Natural killer cell (primary cell): Measurements from ENCODE around the gene CST11. TPM values are rescaled to one million over a fixed set of nuclear protein-coding genes. Genes with fewer than 3 reads are reported as not detected.
A peak's percentile ranks its signal among the peaks of the same experiment; 100 is the strongest.

Source experiments
- ATAC-seq, 3 donors: fragments of 150-1000 bp in 2 of 3; fragments of 200-7000 bp in 1 of 3; cut with Tn5 transposase; 1 replicate in 1 of 3; 2 replicates in 2 of 3; pipeline ENCODE4 v1.10.0; 2021; ENCODE audit warnings: mild to moderate bottlenecking in 2 of 3, moderate library complexity in 2 of 3
- DNase-seq, 2 donors: peaks; one replicate each; pipeline versions ENCODE4 v3.0.0 to v3.0.0-alpha.2; 2013 to 2021; ENCODE audit warnings: mixed read lengths in 1 of 2
- H3K27ac ChIP-seq: one replicate; pipeline ENCODE4 v1.5.1; 2013; ENCODE audit warnings: mild to moderate bottlenecking, low read length
- H3K27me3 ChIP-seq: one replicate; pipeline ENCODE4 v1.6.1; 2013; ENCODE audit warnings: low read length; ENCODE audit not compliant: control insufficient read depth, insufficient read depth
- H3K36me3 ChIP-seq: one replicate; pipeline ENCODE4 v1.6.1; 2013; ENCODE audit warnings: low read length; ENCODE audit not compliant: control insufficient read depth, insufficient read depth
- H3K4me1 ChIP-seq: one replicate; pipeline ENCODE4 v1.6.1; 2013; ENCODE audit warnings: low read length; ENCODE audit not compliant: control insufficient read depth, insufficient read depth
- H3K4me3 ChIP-seq: one replicate; pipeline ENCODE4 v1.5.1; 2013; ENCODE audit warnings: low read length
- H3K9me3 ChIP-seq: one replicate; pipeline ENCODE4 v1.6.1; 2013; ENCODE audit warnings: low read length; ENCODE audit not compliant: control insufficient read depth, insufficient read depth
- H3K27ac Mint-ChIP-seq, 2 donors: one replicate each; pipeline ENCODE4 v1.8.0; 2022; ENCODE audit warnings: mild to moderate bottlenecking in 2 of 2, mixed read lengths in 2 of 2, moderate library complexity in 1 of 2
- H3K27me3 Mint-ChIP-seq, 2 donors: one replicate each; pipeline ENCODE4 v1.8.0; 2022; ENCODE audit warnings: low read depth in 2 of 2, mixed read lengths in 2 of 2
- H3K36me3 Mint-ChIP-seq: one replicate; pipeline ENCODE4 v1.8.0; 2022; ENCODE audit warnings: mixed read lengths
- H3K4me1 Mint-ChIP-seq, 2 donors: one replicate each; pipeline ENCODE4 v1.8.0; 2022; ENCODE audit warnings: mixed read lengths in 2 of 2
- H3K4me3 Mint-ChIP-seq: one replicate; pipeline ENCODE4 v1.8.0; 2022; ENCODE audit warnings: mild to moderate bottlenecking, moderate library complexity, mixed read lengths
- H3K9me3 Mint-ChIP-seq, 2 donors: one replicate each; pipeline ENCODE4 v1.8.0; 2022; ENCODE audit warnings: mixed read lengths in 2 of 2
- WGBS: methylation state at CpG from one replicate; pipeline ENCODE4 v1.1.7; 2013; ENCODE audit warnings: missing lambda C conversion rate; ENCODE audit not compliant: insufficient coverage; 5-methylcytosine and 5-hydroxymethylcytosine counted together
- intact Hi-C: fragments of 100-400 bp; cut with micrococcal nuclease; formaldehyde crosslinking; loops from one replicate; pipeline ENCODE4 v1.14.2; 2022
- total RNA-seq, 4 donors: library from RNA; stranded (reverse); fragments of 120-200 nt in 1 of 4; gene quantifications; one replicate each; pipeline versions ENCODE4 v1.2.3 to v1.2.4, GENCODE V29; 2013 to 2022
- TF ChIP-seq, protein P1 (sequence below): fragments of 200-600 bp; IDR thresholded peaks from one replicate; pipeline ENCODE4 v1.8.0; 2022; ENCODE audit warnings: antibody characterized with exemption

CST11 gene, protein sequence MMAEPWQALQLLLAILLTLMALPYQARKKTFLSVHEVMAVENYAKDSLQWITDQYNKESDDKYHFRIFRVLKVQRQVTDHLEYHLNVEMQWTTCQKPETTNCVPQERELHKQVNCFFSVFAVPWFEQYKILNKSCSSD
- total RNA-seq: not detected
- total RNA-seq (2013): not detected

DNA sequence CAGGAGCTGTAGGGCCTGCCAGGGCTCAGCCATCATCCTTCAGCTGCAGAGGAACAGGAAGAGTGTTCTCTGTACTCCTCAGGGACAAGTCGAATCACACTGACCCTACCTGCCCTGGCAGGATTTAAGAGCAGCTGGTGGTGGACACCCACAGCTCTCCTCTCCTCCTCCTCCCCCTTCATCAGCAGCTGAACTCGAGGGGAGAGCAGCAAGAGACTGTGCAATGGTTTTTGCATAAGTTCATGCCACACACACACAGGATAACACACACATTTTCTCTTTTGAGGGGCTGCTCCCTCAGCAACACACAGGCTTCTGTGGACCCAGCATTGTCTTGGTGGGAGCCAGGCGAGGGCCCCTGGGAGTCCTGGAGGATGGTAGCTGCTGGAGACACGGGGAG, at the start of gene CST11:
CST11 (minus strand) TSS at position 101 of the 400 bp plus-strand sequence; CDS start at position 36, 65 bp downstream.
- Histone ChIP-seq H3K36me3 (no peaks in the 10 kb centered on the region), H3K4me3 (no peak within 1 kb of the TSS), H3K27me3 (no peaks in the 10 kb centered on the region), H3K27ac (no peak within 1 kb of the TSS), H3K9me3 (no peaks in the 10 kb centered on the region), H3K4me1 (peaks cover 38% of the 10 kb centered on the region)
- ATAC-seq (no peak), DNase-seq (no peak)
- peaks cover 39% of the 10 kb centered on the region in 2 donors for H3K4me1 Mint-ChIP-seq
- intact Hi-C loops: no loop called here
- H3K27ac Mint-ChIP-seq: no peak within 1 kb of the TSS
- no peak within 1 kb of the TSS for H3K4me3 Mint-ChIP-seq
- no peaks in the 10 kb centered on the region for H3K27me3 Mint-ChIP-seq
- no peaks in the 10 kb centered on the region for H3K9me3 Mint-ChIP-seq
- H3K36me3 Mint-ChIP-seq: no peaks in the 10 kb centered on the region
- 55% methylated on average over 4 of the region's 4 CpGs for WGBS
- TF ChIP-seq, protein P1, sequence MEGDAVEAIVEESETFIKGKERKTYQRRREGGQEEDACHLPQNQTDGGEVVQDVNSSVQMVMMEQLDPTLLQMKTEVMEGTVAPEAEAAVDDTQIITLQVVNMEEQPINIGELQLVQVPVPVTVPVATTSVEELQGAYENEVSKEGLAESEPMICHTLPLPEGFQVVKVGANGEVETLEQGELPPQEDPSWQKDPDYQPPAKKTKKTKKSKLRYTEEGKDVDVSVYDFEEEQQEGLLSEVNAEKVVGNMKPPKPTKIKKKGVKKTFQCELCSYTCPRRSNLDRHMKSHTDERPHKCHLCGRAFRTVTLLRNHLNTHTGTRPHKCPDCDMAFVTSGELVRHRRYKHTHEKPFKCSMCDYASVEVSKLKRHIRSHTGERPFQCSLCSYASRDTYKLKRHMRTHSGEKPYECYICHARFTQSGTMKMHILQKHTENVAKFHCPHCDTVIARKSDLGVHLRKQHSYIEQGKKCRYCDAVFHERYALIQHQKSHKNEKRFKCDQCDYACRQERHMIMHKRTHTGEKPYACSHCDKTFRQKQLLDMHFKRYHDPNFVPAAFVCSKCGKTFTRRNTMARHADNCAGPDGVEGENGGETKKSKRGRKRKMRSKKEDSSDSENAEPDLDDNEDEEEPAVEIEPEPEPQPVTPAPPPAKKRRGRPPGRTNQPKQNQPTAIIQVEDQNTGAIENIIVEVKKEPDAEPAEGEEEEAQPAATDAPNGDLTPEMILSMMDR: no peak

DNA sequence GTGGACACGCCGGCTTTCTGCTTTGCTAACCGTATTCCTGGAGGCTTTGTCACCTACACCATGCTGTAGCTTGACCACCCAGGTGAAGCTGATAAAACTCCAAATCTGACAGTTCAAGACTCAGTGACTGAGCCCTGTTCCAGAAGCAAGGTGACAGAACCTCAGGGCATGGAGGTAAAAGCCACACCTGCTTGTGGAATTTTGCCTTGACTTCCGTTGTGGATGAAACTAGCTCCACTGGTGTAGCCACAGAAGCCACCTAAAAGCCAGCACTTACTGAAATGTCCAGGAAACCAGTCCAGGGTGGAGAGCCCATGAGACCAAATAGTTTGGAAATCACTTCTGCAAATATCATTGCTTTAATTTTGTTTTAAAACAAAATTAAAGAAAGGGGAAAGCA, 49.2 kb upstream of the CST11 start:
- no peak for DNase-seq
- Mint-ChIP-seq H3K4me3 (no peak overlapping the region), H3K36me3 (no peaks in the 10 kb centered on the region), H3K27ac (no peak overlapping the region), H3K4me1 (peaks cover 5 to 6% of the 10 kb centered on the region in 2 donors), H3K9me3 (no peaks in the 10 kb centered on the region), H3K27me3 (peaks cover 0 to 3% of the 10 kb centered on the region in 2 donors)
- no peak for ATAC-seq
- WGBS: 92% methylated on average over 4 of the region's 4 CpGs
- H3K36me3 ChIP-seq: no peaks in the 10 kb centered on the region
- intact Hi-C loops: no loop called here
- no peaks in the 10 kb centered on the region for H3K9me3 ChIP-seq
- H3K27ac ChIP-seq: no peak overlapping the region
- TF ChIP-seq, protein P1: no peak
- H3K4me1 ChIP-seq: no peaks in the 10 kb centered on the region
- no peak overlapping the region for H3K4me3 ChIP-seq
- no peaks in the 10 kb centered on the region for H3K27me3 ChIP-seq

DNA sequence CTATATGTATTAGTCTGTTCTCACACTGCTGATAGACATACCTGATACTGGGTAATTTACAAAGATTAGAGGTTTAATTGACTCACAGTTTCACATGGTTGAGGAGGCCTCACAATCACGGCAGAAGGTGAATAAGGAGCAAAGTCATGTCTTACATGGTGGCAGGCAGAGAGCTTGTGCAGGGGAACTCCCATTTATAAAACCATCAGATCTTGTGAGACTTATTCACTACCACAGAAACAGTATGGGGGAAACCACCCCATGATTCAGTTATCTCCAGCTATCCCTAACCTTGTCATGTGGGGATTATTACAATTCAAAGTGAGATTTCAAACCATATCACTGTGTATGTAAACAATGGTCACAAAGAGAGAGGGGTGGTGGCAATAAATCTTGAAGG, 44.9 kb upstream of the CST11 start:
- no peaks in the 10 kb centered on the region for H3K9me3 ChIP-seq
- no peak overlapping the region for H3K4me3 Mint-ChIP-seq
- H3K27me3 ChIP-seq: no peaks in the 10 kb centered on the region
- TF ChIP-seq, protein P1: no peak
- no peaks in the 10 kb centered on the region for H3K4me1 ChIP-seq
- 100% methylated on average over 1 of the region's 1 CpG for WGBS
- no peaks in the 10 kb centered on the region for H3K36me3 ChIP-seq
- H3K4me3 ChIP-seq: no peak overlapping the region
- DNase-seq (no peak), ATAC-seq (peak in 2 of 3 donors; percentile 28 to 53)
- H3K27ac Mint-ChIP-seq: no peak overlapping the region
- intact Hi-C loops: no loop called here
- H3K9me3 Mint-ChIP-seq: no peaks in the 10 kb centered on the region
- peaks cover 7% of the 10 kb centered on the region for H3K36me3 Mint-ChIP-seq
- no peak overlapping the region for H3K27ac ChIP-seq
- H3K27me3 Mint-ChIP-seq: no peaks in the 10 kb centered on the region
- H3K4me1 Mint-ChIP-seq: no peaks in the 10 kb centered on the region

DNA sequence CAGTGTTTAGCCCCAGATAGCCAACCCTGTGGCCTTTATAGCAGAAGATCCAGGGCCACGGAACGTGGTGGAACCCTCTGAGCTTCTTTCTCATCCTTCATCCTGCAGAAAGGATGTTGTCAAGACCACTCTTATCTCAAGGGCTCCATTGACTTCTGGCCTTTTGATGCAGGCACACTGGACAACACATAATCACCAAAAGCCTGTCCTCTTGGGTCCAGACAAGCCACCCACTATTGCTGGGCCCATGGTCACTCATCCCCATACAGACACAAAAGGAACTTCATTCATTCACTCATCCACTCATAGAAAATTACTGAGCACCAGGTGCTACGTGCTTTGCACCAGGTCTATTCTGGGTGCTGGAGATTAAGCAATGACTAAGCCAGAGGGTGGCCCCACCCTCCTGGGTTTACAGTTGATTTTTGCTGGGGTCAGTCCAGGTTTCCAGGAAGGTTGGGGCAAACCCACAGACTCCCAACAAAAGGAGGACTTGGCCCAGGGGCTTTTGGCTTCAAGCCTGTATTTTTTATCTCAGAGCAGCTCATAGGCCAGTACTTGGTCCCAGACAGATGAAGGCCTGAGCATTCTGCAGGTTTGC, 40.6 kb upstream of the CST11 start:
- Histone ChIP-seq H3K9me3 (no peaks in the 10 kb centered on the region), H3K4me3 (no peak overlapping the region), H3K36me3 (no peaks in the 10 kb centered on the region), H3K27me3 (no peaks in the 10 kb centered on the region), H3K27ac (no peak overlapping the region), H3K4me1 (no peaks in the 10 kb centered on the region)
- intact Hi-C loops: no loop called here
- no peak for DNase-seq
- peaks cover 8 to 9% of the 10 kb centered on the region in 2 donors for H3K4me1 Mint-ChIP-seq
- WGBS: 84% methylated on average over 3 of the region's 3 CpGs
- TF ChIP-seq, protein P1: no peak
- H3K36me3 Mint-ChIP-seq: peaks cover 7% of the 10 kb centered on the region
- no peak overlapping the region for H3K4me3 Mint-ChIP-seq
- H3K9me3 Mint-ChIP-seq: no peaks in the 10 kb centered on the region
- no peak for ATAC-seq
- H3K27me3 Mint-ChIP-seq: no peaks in the 10 kb centered on the region
- no peak overlapping the region for H3K27ac Mint-ChIP-seq
